GM23338 (cell line): ENCODE measurements around the gene FLT1. TPM values are rescaled to one million over a fixed set of nuclear protein-coding genes. Genes with fewer than 3 reads are reported as not detected.

ENCODE experiments used
- ATAC-seq: fragments of 200-7000 bp; cut with Tn5 transposase; 3 replicates; pipeline ENCODE4 v1.9.1; 2020
- DNase-seq: peaks from one replicate; pipeline ENCODE4 v3.0.0-alpha.2; 2015; ENCODE audit warnings: low spot score
- H2AFZ ChIP-seq: fragments of 200-600 bp; sonication (generic); 2 replicates; pipeline ENCODE4 v1.8.0; 2016; ENCODE audit warnings: antibody characterized with exemption, mild to moderate bottlenecking, moderate library complexity
- H3F3A ChIP-seq: fragments of 200-600 bp; sonication (generic); replicated peaks from 2 replicates; pipeline ENCODE4 v1.8.0; 2017; ENCODE audit warnings: antibody characterized with exemption, mixed run types, low read depth
- H3K27ac ChIP-seq: fragments of 200-600 bp; sonication (generic); 2 replicates; pipeline ENCODE4 v1.6.1; 2016; ENCODE audit warnings: low read depth
- H3K27me3 ChIP-seq: fragments of 200-600 bp; sonication (generic); 2 replicates; pipeline ENCODE4 v1.8.0; 2016; ENCODE audit warnings: mild to moderate bottlenecking, mixed run types, moderate library complexity; ENCODE audit not compliant: insufficient read depth
- H3K36me3 ChIP-seq: fragments of 200-600 bp; sonication (generic); 2 replicates; pipeline ENCODE4 v1.8.0; 2016; ENCODE audit warnings: mild to moderate bottlenecking; ENCODE audit not compliant: insufficient read depth
- H3K4me1 ChIP-seq: fragments of 200-600 bp; sonication (generic); 2 replicates; pipeline ENCODE4 v1.8.0; 2016; ENCODE audit warnings: mild to moderate bottlenecking, moderate library complexity; ENCODE audit not compliant: insufficient read depth
- H3K4me2 ChIP-seq: fragments of 200-600 bp; sonication (generic); 2 replicates; pipeline ENCODE4 v1.7.1; 2017; ENCODE audit warnings: mixed run types
- H3K4me3 ChIP-seq: fragments of 200-600 bp; sonication (generic); 2 replicates; pipeline ENCODE4 v1.6.1; 2016; ENCODE audit warnings: mixed run types
- H3K79me2 ChIP-seq: fragments of 200-600 bp; sonication (generic); replicated peaks from 2 replicates; pipeline ENCODE4 v1.8.0; 2017; ENCODE audit warnings: mild to moderate bottlenecking; ENCODE audit not compliant: insufficient read depth
- H3K9me2 ChIP-seq: fragments of 200-600 bp; sonication (generic); 2 replicates; pipeline ENCODE4 v1.8.0; 2017; ENCODE audit not compliant: insufficient read depth
- H4K20me1 ChIP-seq: fragments of 200-600 bp; sonication (generic); replicated peaks from 2 replicates; pipeline ENCODE4 v1.8.0; 2017; ENCODE audit warnings: mild to moderate bottlenecking; ENCODE audit not compliant: insufficient read depth
- H3K27ac Mint-ChIP-seq: 2 replicates; pipeline ENCODE4 v1.8.0; 2020; ENCODE audit warnings: inconsistent platforms, mild to moderate bottlenecking, moderate library complexity, mixed read lengths
- H3K27me3 Mint-ChIP-seq: 3 replicates; pipeline ENCODE4 v1.8.0; 2022; ENCODE audit warnings: low read depth, mild to moderate bottlenecking, moderate library complexity, mixed read lengths, inconsistent platforms; ENCODE audit not compliant: insufficient read depth, poor library complexity
- H3K36me3 Mint-ChIP-seq: 3 replicates; pipeline ENCODE4 v1.8.0; 2021; ENCODE audit warnings: low read depth, mild to moderate bottlenecking, inconsistent platforms, moderate library complexity, mixed read lengths
- H3K4me1 Mint-ChIP-seq: 3 replicates; pipeline ENCODE4 v1.8.0; 2020; ENCODE audit warnings: mild to moderate bottlenecking, inconsistent platforms, mixed read lengths
- H3K4me3 Mint-ChIP-seq: 3 replicates; pipeline ENCODE4 v1.8.0; 2021; ENCODE audit warnings: moderate library complexity, mild to moderate bottlenecking, inconsistent platforms, mixed read lengths
- H3K9me3 Mint-ChIP-seq: 3 replicates; pipeline ENCODE4 v1.8.0; 2020; ENCODE audit warnings: moderate library complexity, mild to moderate bottlenecking, inconsistent platforms, mixed read lengths
- CREB1 ChIP-seq: fragments of 250-450 bp; sonication (Bioruptor Pico); IDR thresholded peaks from 2 replicates; pipeline ENCODE4 v1.5.0; 2020; ENCODE audit warnings: low read depth, mild to moderate bottlenecking, moderate library complexity
- CTCF ChIP-seq, 2 experiments: fragments of 200-600 bp in 1 of 2; sonication (generic) in 1 of 2; conservative IDR thresholded peaks; 2 replicates each; pipeline versions ENCODE4 v1.5.1 to v1.6.1; 2016 to 2017; ENCODE audit warnings: antibody characterized with exemption in 2 of 2, low read depth in 2 of 2, mild to moderate bottlenecking in 2 of 2, moderate library complexity in 1 of 2
- ETS1 ChIP-seq: IDR thresholded peaks from 2 replicates; pipeline ENCODE4 v1.6.1; 2016; ENCODE audit warnings: antibody characterized with exemption
- EZH2 ChIP-seq: fragments of 200-600 bp; sonication (generic); IDR thresholded peaks from one replicate; pipeline ENCODE4 v1.8.0; 2017; ENCODE audit warnings: antibody characterized with exemption, mild to moderate bottlenecking, low read depth; ENCODE audit not compliant: unreplicated experiment
- EZH2phosphoT487 ChIP-seq: fragments of 200-600 bp; sonication (generic); IDR thresholded peaks from one replicate; pipeline ENCODE4 v1.8.1; 2018; ENCODE audit warnings: antibody characterized with exemption; ENCODE audit not compliant: unreplicated experiment
- JUNB ChIP-seq: IDR thresholded peaks from one replicate; pipeline ENCODE4 v1.6.1; 2016; ENCODE audit warnings: antibody characterized with exemption; ENCODE audit not compliant: unreplicated experiment
- NANOG ChIP-seq: IDR thresholded peaks from 2 replicates; pipeline ENCODE4 v1.6.1; 2016; ENCODE audit warnings: antibody characterized with exemption, borderline replicate concordance
- ZNF114 ChIP-seq: fragments of 250-450 bp; sonication (Bioruptor Pico); IDR thresholded peaks from 2 replicates; pipeline ENCODE4 v1.5.0; 2020; ENCODE audit warnings: mild to moderate bottlenecking, moderate library complexity
- ZNF331 ChIP-seq: fragments of 250-450 bp; sonication (Bioruptor Pico); IDR thresholded peaks from 2 replicates; pipeline ENCODE4 v1.5.0; 2020; ENCODE audit warnings: low read depth, mild to moderate bottlenecking, moderate library complexity
- polyA plus RNA-seq: library from polyadenylated mRNA; unstranded; fragments of >200 nt; fragmentation: Nextera tagmentation; extraction: Ambion mirVana; gene quantifications from 2 replicates; pipeline ENCODE4 v1.2.1, GENCODE V29; 2016
- total RNA-seq: library from RNA; depleted of rRNA; stranded (reverse); fragments of >200 nt; shearing (Covaris generic); gene quantifications from 2 replicates; pipeline ENCODE4 v1.2.3, GENCODE V29; 2014
- TF ChIP-seq, protein P1 (sequence below): fragments of 250-450 bp; sonication (Bioruptor Pico); IDR thresholded peaks from 2 replicates; pipeline ENCODE4 v1.5.0; 2020; ENCODE audit warnings: mild to moderate bottlenecking, moderate library complexity
- TF ChIP-seq, protein P2 (sequence below): IDR thresholded peaks from one replicate; pipeline ENCODE4 v1.6.1; 2018; ENCODE audit warnings: antibody characterized with exemption; ENCODE audit not compliant: unreplicated experiment

Gene FLT1
- total and polyA plus RNA-seq, 2 experiments from 2014 or later: 26.8 to 116 TPM

DNA sequence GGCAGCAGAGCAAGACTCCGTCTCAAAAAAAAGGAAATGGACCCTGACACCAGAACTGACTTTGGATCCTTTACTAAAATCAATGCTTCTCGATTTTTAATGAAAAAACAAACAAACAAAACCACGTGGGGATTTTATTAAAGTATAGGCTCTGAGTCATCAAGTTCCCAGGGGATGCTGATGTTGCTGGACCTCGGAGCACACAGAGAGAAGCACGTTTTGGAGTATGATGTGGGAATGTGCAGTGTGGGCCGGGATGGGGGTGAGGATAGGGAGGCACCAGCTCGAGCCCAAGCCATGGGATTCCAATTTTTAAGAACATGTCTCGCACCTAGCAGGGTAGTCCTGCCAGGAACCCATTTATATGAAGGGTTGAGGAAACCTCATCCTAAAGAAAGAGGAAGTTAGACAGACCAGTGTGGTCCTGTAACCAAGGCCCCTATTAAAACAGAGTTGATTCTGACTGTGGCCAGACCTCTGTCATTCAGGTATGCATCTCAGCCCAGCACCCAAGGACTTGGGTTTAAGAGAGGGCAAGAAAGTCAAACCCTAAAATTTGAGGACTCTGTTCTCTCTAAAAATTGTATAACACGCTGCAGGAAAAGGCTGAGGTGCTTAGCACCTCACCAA is 6.4 kb downstream of the FLT1 start:
- ATAC-seq (no peak), DNase-seq (no peak)
- Histone ChIP-seq H3K4me1 (peaks cover 77% of the 10 kb centered on the region), H3K79me2 (peaks cover 100% of the 10 kb centered on the region), H3K36me3 (no peaks in the 10 kb centered on the region), H3K9me2 (no peaks in the 10 kb centered on the region; the same call in 1 of the 2 replicates), H3K4me3 (no peak overlapping the region), H4K20me1 (peaks cover 43% of the 10 kb centered on the region), H3K27ac (peak overlapping the region; percentile 41; the same call in 1 of the 2 replicates), H2AFZ (no peak overlapping the region), H3K27me3 (0 out of 2 replicates have a peak, but pooled peaks cover 5% of the 10 kb centered on the region), H3K4me2 (no peak overlapping the region), H3F3A (0 out of 2 replicates have a peak, but pooled peaks cover 7% of the 10 kb centered on the region)
- TF ChIP-seq ZNF331 (CRISPR knock-in tag) (no peak), CTCF (conservative IDR thresholded peaks at IDR 0.05; ENCODE audit: low read depth in 2 of 2) (no peak), NANOG (no peak), CREB1 (no peak), EZH2phosphoT487 (no peak), EZH2 (no peak), ETS1 (no peak), ZNF114 (CRISPR knock-in tag) (no peak), JUNB (no peak)
- TF ChIP-seq, protein P1, sequence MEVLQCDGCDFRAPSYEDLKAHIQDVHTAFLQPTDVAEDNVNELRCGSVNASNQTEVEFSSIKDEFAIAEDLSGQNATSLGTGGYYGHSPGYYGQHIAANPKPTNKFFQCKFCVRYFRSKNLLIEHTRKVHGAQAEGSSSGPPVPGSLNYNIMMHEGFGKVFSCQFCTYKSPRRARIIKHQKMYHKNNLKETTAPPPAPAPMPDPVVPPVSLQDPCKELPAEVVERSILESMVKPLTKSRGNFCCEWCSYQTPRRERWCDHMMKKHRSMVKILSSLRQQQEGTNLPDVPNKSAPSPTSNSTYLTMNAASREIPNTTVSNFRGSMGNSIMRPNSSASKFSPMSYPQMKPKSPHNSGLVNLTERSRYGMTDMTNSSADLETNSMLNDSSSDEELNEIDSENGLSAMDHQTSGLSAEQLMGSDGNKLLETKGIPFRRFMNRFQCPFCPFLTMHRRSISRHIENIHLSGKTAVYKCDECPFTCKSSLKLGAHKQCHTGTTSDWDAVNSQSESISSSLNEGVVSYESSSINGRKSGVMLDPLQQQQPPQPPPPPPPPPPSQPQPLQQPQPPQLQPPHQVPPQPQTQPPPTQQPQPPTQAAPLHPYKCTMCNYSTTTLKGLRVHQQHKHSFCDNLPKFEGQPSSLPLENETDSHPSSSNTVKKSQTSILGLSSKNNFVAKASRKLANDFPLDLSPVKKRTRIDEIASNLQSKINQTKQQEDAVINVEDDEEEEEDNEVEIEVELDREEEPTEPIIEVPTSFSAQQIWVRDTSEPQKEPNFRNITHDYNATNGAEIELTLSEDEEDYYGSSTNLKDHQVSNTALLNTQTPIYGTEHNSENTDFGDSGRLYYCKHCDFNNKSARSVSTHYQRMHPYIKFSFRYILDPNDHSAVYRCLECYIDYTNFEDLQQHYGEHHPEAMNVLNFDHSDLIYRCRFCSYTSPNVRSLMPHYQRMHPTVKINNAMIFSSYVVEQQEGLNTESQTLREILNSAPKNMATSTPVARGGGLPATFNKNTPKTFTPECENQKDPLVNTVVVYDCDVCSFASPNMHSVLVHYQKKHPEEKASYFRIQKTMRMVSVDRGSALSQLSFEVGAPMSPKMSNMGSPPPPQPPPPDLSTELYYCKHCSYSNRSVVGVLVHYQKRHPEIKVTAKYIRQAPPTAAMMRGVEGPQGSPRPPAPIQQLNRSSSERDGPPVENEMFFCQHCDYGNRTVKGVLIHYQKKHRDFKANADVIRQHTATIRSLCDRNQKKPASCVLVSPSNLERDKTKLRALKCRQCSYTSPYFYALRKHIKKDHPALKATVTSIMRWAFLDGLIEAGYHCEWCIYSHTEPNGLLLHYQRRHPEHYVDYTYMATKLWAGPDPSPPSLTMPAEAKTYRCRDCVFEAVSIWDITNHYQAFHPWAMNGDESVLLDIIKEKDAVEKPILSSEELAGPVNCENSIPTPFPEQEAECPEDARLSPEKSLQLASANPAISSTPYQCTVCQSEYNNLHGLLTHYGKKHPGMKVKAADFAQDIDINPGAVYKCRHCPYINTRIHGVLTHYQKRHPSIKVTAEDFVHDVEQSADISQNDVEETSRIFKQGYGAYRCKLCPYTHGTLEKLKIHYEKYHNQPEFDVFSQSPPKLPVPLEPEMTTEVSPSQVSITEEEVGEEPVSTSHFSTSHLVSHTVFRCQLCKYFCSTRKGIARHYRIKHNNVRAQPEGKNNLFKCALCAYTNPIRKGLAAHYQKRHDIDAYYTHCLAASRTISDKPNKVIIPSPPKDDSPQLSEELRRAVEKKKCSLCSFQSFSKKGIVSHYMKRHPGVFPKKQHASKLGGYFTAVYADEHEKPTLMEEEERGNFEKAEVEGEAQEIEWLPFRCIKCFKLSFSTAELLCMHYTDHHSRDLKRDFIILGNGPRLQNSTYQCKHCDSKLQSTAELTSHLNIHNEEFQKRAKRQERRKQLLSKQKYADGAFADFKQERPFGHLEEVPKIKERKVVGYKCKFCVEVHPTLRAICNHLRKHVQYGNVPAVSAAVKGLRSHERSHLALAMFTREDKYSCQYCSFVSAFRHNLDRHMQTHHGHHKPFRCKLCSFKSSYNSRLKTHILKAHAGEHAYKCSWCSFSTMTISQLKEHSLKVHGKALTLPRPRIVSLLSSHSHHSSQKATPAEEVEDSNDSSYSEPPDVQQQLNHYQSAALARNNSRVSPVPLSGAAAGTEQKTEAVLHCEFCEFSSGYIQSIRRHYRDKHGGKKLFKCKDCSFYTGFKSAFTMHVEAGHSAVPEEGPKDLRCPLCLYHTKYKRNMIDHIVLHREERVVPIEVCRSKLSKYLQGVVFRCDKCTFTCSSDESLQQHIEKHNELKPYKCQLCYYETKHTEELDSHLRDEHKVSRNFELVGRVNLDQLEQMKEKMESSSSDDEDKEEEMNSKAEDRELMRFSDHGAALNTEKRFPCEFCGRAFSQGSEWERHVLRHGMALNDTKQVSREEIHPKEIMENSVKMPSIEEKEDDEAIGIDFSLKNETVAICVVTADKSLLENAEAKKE (CRISPR knock-in tag): no peak
- TF ChIP-seq, protein P2, sequence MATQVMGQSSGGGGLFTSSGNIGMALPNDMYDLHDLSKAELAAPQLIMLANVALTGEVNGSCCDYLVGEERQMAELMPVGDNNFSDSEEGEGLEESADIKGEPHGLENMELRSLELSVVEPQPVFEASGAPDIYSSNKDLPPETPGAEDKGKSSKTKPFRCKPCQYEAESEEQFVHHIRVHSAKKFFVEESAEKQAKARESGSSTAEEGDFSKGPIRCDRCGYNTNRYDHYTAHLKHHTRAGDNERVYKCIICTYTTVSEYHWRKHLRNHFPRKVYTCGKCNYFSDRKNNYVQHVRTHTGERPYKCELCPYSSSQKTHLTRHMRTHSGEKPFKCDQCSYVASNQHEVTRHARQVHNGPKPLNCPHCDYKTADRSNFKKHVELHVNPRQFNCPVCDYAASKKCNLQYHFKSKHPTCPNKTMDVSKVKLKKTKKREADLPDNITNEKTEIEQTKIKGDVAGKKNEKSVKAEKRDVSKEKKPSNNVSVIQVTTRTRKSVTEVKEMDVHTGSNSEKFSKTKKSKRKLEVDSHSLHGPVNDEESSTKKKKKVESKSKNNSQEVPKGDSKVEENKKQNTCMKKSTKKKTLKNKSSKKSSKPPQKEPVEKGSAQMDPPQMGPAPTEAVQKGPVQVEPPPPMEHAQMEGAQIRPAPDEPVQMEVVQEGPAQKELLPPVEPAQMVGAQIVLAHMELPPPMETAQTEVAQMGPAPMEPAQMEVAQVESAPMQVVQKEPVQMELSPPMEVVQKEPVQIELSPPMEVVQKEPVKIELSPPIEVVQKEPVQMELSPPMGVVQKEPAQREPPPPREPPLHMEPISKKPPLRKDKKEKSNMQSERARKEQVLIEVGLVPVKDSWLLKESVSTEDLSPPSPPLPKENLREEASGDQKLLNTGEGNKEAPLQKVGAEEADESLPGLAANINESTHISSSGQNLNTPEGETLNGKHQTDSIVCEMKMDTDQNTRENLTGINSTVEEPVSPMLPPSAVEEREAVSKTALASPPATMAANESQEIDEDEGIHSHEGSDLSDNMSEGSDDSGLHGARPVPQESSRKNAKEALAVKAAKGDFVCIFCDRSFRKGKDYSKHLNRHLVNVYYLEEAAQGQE: no peak
- Mint-ChIP-seq H3K36me3 (peaks cover 70% of the 10 kb centered on the region), H3K27ac (peak overlapping the region; percentile 42; the same call in 1 of the 2 replicates), H3K4me3 (no peak overlapping the region), H3K9me3 (no peaks in the 10 kb centered on the region; the same call in 2 of the 3 replicates), H3K27me3 (no peaks in the 10 kb centered on the region), H3K4me1 (peaks cover 81% of the 10 kb centered on the region)
